ENCODE results near the gene SDK1. TPM values are rescaled to one million over a fixed set of nuclear protein-coding genes. Genes with fewer than 3 reads are reported as not detected.

The SDK1 gene
- total RNA-seq, 1 donor from 2014 or later = 9.9 TPM

DNA sequence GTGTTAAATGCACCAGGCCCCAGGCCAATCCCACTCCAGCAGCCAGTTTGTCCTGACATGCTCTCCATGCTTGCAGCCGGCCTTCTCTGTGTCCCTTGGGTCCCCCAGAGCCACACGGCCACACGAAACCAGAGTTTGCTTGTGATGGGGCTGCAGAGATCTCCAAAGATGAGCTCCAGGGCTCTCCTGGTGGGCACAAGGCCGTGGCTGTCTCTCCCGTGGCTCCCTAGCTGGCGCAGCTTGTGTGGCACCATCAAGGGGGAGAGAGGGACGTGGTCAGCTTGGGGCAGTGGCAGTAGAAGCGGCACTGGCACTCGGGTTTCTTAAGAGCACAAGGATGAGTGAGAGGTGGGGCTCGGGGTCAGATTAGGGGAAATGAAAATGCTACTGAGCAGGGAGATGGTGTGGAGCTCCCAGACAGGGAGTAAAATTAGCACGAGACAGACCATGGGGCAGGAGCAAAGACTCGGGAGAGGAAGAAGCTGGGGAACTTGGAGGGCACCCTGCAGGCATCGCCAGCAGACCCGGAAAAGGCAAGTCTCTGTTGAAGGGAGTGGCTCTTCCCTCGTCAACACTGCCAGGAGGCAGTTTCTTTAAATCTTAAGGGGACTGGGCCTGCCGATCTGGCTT lies 808.5 kb downstream of the SDK1 start:
- DNase-seq = no peak

DNA sequence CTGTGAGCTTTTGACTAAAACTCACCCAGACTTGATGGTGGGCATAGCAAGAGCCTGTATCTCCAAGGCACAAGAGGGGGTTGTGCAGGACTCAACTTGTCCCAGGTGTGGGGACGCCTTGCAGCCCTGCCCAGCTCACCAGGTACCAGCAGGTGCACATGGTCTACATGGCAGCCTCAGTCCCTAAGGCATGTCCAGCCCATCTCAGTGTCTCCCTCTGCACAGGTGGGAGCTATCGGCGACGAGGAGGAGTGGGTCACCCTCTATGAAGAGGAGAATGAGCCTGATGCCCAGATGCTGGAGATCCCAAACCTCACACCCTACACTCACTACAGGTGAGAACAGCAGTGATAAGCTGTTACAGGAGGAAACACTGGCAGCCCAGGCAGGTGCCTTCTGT lies 809.4 kb downstream of the SDK1 start:
- no peak for DNase-seq

DNA sequence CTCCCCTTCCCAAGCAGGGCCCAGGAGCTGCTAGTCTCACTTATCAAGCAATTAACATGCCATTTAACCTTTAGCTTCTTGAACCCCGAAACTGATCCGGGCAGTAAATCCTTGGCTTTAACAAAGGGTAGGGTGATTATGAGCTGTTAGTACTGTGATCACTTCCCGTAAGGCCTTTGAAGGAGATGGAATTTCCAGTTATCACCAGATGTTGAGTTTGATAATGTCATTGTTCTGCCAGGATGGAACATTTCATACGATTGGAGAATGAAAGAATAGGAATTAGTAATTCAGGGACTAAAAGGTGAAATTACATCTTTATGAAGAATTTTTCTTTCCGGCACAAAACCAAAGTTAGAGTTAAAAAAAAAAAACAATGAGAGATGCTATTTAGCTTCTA lies 810.1 kb downstream of the SDK1 start:
- no peak for DNase-seq

DNA sequence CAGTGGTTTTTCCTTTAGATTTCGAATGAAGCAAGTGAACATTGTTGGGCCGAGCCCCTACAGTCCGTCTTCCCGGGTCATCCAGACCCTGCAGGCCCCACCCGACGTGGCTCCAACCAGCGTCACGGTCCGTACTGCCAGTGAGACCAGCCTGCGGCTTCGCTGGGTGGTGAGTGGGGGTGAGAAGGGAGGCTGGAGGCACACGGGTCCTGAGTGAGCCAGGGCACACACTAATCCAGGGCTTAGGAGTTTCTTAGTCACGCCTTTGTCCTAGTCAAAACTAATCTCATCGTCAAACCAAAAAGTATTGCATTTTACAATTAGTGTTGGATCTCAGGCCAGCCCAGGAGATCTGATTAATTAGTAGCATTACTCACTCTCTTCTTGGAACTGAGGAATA lies 812.2 kb downstream of the SDK1 start:
- DNase-seq = no peak

DNA sequence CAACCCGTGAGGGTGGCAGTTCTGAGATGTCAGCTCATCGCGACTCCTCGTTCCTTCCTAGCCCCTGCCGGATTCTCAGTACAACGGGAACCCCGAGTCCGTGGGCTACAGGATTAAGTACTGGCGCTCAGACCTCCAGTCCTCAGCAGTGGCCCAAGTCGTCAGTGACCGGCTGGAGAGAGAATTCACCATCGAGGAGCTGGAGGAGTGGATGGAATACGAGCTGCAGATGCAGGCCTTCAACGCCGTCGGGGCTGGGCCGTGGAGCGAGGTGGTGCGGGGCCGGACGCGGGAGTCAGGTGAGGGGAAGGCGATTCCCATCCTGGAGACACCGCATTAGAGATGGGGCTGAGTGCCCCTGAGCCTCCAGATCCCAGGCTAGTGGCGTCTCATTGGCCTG lies 812.9 kb downstream of the SDK1 start:
- no peak for DNase-seq

DNA sequence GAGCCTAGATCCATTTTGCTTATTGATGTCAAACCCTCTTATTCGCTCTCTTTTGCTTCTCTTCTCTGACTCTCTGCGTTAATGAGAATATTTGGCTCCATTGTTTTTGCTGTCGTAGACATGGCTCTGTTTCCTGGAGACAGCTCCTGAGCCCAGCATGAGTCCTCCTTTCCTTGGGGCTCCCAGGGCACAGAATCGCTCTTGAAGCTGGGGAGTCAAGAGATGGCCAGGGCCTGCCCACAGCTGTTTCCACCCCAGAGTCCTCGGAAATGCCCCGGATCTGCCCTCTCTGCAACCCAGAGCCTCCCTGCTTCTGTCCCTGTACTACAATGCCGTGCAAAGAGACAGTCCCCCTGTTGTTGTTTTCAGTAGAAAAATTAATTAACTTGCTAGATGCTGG lies 814.4 kb downstream of the SDK1 start:
- no peak for DNase-seq

DNA sequence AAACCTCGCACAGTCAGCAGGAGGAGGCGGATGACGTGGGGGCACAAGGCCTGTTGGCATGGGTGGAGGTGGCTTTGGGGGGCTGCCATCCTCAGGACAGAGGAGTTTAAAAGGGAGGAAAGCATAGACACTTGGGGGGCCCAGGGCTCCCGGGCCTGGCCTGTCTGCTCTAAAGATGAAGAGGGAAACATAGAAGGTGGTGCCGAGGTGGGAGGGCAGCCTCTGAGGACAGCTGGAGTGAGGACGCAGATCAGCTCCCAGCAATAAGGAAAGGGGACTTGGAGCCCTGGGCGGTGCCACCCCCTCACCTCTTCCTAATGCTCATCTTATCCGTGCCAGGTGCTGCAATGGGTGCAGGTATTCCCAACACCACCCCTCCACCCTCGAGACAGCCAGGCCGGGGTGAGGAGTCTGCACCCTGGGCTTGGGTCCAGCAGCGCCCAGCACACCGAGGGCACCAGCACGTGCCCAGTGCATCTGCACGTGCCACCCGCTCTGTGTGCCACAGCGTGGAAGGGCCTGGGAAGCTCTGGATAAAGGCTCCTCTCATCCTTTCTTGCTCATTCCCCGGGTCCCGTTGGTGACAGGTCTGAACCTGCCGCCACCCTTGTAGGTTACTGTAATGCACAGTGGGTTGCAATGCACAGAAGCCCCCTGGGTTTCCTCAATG lies 815.0 kb downstream of the SDK1 start:
- DNase-seq = no peak

DNA sequence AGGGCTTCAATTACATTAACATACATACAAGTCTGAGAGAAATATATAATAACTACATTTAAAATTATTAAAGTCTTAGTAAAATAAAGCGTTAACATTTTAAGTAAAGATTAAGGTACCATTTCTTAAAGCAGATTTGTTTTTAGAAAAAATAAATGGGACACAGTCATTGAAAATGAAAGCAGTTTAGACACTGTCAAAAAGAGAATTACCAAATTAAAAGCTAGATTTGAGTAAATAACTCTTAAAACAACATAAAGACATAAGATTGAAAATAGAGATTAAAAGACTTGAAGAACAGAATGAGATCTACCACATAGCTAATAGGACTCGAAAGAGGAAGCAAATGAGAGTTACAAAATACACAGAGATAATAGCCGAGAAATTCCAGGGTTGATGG lies 818.8 kb downstream of the SDK1 start:
- DNase-seq = no peak

DNA sequence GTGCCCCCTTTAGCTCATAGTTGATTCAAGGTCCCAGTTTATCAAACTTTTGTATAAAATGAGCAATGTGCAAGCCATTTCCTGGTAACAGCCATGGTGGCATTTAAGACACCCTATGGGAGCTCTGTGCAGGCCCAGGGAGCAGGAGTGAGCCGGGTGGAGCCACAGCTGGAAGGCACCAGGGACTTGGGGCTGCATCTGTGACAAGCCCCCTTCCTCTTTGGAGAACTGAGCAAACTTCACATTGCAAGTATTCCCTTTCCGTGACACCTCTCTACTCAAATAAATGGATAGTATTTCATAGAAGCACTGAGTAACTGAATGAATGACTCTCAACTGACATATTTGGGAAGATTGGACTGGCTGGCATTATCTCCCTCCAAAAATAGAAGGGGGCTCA lies 822.3 kb downstream of the SDK1 start:
- DNase-seq = no peak

DNA sequence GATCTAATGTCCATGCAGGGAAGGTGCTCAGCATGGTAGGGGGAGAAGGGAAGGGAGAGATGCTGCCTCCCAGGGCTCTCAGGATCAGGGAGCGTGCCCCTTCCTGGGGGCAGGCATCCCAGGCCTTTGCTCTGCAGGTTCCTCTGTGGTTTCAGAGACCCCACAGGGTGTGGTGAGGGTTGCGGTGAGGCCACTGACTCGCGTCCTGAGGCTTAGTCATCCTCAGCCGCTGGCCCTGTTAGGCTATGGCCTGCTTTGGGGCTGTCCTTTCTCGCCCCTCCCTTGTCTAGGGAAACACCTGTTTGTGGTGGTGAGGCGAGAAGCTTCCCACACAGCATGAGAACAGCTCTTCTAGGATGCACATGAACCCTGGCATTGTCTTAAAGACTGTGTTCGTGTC lies 822.8 kb downstream of the SDK1 start:
- no peak for DNase-seq

DNA sequence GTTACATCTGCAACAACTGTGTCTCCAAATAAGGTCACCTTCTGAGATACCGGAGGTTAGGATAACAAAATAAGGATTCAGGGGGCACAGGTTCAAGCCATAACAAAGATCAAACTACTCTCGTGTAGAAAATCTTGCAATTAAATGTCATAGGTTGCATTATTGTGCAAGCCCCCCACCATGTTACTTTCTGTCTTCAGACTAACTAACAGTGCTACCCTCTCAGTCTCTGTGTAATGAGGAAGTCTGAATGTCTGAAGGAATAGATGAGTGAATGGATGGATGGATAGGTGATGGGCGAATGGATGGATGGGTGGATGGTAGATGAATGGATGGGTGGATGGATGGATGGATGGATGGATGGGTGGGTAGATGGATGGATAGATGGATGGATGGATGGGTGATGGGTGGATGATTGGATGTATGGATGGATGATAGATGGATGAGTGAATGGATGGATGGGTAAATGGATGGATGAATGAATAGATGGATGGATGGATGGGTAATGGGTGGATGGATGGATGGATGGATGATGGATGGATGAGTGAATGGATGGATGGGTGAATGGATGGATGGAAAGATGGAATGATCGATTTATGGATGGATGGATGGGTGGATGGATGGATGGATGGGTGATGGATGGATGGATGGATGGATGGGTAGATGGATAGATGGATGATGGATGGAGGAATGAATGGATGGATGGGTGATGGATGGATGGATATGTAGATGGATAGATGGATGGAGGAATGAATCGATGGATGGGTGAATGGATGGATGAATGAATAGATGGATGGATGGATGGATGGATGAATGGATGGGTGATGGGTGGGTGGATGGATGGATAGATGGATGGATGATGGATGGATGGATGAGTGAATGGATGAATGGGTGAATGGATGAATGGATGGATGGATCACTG lies 823.8 kb downstream of the SDK1 start:
- DNase-seq = no peak

DNA sequence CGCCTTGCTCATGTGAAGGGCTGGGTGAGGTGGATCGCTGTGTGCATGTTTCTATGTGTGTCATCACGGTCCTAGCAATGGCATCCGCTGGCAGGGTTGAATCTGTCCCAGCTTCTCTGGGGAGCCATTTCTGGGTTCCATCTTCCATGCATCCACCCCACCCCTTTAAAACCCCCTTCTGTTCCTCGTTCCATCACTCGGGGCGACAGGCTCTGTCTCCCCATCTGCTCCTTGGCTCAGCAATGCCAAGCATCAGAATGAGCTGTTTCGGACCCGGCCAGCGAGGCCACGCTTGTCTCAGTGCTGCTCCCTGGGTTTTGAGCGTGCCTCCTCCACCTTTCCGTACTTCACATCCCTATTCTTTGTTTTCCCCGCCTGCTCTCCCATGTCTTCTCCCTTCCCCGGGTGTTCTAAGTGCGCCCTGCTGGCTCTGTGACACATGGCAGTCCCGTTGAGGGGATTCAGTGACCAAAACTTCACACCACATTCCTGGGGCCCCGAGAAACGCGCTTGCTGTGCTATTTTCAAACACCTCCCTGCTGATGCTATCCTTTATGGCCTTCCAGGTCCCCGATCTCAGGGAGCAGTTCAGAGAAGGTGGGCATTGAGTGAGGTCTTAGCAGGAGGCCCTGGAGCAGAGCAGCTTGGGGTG lies 827.0 kb downstream of the SDK1 start:
- DNase-seq = no peak

DNA sequence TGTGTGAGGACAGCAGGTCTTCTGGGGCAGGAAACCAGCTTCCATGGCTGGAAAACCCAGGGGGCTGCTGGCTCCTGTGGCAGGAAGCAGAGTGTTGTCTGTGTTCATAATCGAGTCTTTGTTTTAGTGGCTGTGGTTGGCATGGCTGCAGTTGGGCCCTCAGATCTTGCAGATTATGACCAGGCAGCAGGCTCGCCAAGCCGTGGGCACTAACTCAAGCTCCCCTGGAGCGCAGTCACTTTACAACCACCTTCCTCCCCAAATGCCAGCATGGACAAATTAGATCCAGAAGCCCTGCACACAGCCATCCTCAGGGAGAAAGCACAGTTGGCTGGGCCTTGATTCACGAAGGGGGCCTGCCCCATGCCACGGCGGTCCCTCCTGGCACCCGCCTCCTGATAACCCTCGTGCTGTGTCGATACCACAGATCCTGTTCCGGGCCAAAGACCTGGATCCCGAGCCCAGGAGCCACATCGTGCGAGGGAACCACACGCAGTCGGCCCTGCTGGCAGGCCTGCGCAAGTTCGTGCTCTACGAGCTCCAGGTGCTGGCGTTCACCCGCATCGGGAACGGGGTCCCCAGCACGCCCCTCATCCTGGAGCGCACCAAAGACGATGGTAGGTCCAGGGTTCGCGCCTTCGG lies 828.5 kb downstream of the SDK1 start:
- DNase-seq = no peak

DNA sequence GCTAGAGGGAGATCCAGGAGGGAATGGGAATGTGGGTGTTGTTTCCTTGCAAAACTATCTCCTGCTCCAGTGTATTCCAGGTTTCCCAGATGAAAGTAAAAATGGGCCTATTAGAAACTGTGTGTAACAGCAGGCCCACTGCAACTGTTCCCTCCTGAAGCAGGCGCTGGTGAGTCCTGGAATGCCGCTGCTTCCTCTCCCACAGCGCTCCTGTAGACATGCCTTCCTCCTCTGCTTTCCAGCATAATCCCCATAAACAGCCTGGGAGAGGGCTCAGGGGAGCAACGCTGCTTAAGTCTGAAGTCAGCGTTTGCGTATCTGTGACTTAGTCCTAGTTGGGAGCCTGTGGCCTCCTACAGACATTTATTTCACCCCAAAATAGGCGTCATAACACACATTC lies 830.0 kb downstream of the SDK1 start:
- no peak for DNase-seq

DNA sequence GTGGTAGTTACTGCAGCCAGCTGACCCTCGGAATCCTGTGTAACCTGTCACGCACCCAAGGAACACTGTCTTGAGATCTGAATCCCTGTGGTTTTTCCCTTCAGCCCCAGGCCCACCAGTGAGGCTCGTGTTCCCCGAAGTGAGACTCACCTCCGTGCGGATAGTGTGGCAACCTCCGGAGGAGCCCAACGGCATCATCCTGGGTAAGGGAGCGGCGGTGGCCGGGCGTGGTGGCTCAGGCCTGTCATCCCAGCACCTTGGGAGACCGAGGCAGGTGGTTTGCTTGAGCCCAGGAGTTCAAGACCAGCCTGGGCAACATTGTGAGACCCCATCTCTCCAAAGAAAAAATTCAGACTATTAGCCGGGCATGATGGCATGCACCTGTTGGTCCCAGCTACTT lies 831.2 kb downstream of the SDK1 start:
- no peak for DNase-seq

DNA sequence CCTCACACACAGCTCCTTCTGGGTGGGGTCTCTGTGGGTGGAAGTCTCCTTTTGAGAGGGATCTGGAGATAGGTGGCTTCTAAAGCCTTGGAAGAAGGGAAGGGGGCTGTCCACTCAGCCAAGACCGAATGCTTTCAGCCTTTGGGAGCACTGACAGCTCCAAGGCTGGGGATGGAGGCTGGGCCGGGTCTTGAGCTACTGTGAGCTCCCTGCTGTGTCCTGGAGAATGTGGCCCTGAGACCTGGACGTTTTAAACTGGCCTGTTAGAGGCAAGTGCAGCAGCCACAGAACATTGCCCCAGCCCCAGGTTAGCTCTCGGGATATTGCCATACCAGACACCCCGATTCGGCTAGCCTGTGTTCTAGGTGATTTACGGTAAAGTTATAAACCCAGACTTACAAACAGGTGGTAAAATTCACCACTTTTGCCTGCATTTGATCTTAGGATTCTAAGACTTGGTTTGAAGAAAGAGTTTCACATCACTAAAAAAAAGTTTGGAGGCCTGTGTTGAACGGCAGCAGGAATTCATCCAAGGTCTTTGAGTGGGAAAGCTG lies 832.5 kb downstream of the SDK1 start:
- no peak for DNase-seq

DNA sequence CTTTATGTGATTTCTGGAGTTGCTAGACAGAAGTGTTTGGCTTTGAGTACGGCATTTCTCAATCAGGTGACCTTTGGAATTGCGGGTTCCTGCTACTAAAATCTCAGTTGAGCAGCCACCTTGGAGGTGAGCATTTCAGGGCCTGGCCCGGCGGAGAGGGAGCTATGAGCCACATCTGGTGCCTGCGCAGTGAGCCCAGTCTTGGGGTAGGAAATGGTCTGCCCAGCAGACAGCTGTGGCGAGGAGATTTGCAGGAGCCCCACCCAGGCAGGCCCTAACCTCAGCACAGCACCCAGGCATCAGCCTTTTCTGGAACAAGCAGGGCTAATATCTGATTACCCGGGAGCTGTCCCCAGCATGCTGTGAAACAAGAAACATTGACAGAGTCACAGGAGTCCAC lies 833.2 kb downstream of the SDK1 start:
- DNase-seq = peak; percentile 50

DNA sequence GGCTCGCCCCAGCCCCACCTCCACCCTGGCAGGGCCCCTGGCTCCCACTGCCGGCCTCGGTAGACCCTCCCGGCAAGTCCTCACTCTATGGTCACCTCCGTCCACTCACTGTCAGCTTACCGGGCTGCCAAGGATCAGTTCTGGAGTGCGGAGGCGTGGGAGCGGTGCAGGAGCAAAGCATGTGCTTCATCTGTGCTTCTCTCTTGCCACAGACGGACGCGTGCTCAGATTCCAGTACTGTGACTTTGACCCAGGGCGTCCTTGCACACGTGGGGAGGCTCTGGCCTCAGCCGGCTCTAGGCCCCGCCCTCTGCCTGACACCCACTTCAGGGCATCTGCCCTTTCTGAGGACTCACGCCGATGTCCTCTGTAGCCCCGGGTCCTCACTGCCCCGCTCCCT lies 833.6 kb downstream of the SDK1 start:
- DNase-seq = no peak

DNA sequence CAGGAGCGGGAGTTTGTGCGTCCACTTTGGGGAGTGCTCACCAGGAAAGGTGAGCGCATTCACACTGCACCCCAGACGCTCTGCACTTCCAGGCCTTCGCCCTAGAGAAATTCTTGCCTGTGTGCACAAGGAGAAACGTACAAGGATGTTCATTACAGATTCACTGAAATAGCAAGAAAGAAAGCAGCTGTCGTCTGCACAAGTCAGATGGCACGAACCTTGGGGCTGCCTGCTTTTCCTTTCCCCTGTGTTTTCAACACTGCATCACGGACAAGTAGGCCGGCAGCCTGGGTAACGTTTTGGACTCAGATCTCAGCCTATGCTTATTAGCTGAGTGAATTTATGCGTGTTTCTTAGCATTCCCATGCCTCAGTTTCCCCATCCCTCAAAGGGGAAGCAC lies 834.2 kb downstream of the SDK1 start:
- DNase-seq = peak; percentile 48

DNA sequence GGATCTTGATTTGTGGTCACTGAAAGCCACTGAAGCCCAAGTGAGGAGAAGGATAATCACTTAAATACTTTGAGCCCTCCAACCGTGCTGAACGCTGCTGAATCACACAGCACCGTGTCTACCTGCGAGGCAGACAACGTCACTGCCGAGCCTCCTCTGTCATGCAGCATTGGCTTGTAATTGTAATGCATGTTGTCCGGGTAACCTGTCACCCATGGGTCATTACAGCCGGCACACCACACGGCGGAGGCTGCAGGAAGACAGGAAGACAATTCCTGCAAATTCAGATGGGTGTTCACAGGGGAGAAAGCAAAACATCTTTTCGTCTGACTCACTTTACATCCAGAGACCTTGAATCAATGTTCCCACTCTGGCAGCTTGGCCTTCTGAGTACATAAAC lies 835.0 kb downstream of the SDK1 start:
- DNase-seq = no peak

DNA sequence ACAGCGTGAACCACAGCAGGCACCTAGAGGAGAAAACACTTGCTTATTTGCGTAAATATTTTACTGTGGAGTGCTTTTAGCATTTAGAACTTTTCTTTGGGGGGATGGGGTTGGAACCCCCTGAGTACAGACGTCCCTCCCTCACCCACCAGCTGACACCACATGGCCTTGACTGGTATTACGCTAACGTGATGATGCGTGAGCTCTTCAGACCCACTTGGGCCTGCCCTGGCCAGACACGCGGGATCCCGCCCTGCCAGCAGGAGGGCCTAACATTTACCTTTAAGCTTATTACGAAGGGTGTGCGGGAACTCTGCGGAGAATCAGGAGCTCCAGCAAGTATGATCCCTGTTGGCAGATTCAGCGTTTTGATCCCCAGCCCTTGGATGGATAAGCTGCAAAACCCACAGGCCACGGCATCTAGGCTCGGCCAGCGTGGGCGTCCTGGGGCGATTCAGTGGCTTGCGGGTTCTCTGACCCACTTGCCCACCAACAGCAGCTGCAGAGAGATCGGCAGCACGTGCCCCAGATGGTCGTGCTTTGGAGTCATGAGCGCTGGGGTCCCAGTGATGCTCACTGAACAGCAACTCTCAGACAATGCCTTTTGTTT lies 835.6 kb downstream of the SDK1 start:
- no peak for DNase-seq

DNA sequence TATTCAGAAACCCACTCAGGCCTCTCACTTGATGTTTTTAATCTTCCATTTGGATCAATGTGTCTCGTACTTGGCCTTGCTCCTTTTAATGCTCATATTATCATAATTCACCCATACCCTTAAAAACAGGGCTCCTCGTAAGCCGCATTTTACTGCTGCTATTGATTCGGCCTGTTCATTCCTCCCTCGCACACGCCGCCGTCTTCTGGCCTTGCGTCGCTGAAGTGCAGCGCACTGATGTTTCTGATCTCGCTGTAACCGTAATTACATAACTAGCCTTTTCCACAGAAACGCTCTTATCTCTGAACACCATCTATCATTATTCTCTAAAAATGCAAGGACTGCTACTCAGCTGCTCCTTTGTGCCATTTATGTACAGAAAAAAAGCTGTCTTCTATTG lies 836.5 kb downstream of the SDK1 start:
- no peak for DNase-seq

Measured in tongue (tissue), 2 donors.